SK-N-SH treated with all-trans-retinoic acid at 6 μM for 48 hours (cell line): ENCODE measurements around the gene CMIP.

Source experiments
- ATAC-seq: fragments of 200-7000 bp; cut with Tn5 transposase; 3 replicates; pipeline ENCODE4 v1.9.1; 2020; ENCODE audit warnings: mild to moderate bottlenecking, moderate library complexity
- ARNTL ChIP-seq: fragments of 450-650 bp; formaldehyde crosslinking; IDR thresholded peaks from 2 replicates; pipeline ENCODE4 v1.5.0; 2020; ENCODE audit warnings: low read depth, mild to moderate bottlenecking, moderate library complexity, borderline replicate concordance
- BACH2 ChIP-seq: fragments of 250-450 bp; sonication (Bioruptor Pico); IDR thresholded peaks from 2 replicates; pipeline ENCODE4 v1.9.0; 2021; ENCODE audit warnings: mild to moderate bottlenecking, borderline replicate concordance
- CREB5 ChIP-seq: fragments of 250-450 bp; sonication (Bioruptor Pico); IDR thresholded peaks from 2 replicates; pipeline ENCODE4 v1.5.1; 2020; ENCODE audit warnings: low read depth, mild to moderate bottlenecking, moderate library complexity
- CSDC2 ChIP-seq: fragments of 250-450 bp; sonication (Bioruptor Pico); IDR thresholded peaks from 2 replicates; pipeline ENCODE4 v1.5.0; 2020; ENCODE audit warnings: mild to moderate bottlenecking, moderate library complexity
- CSRNP3 ChIP-seq: fragments of 250-450 bp; sonication (Bioruptor Pico); IDR thresholded peaks from 2 replicates; pipeline ENCODE4 v1.5.1; 2021; ENCODE audit warnings: mild to moderate bottlenecking, moderate library complexity
- ESRRG ChIP-seq: fragments of 250-450 bp; sonication (Bioruptor Pico); IDR thresholded peaks from 2 replicates; pipeline ENCODE4 v1.6.1; 2021; ENCODE audit warnings: mild to moderate bottlenecking
- GLIS3 ChIP-seq: fragments of 250-450 bp; sonication (Bioruptor Pico); IDR thresholded peaks from 2 replicates; pipeline ENCODE4 v1.5.0; 2020; ENCODE audit warnings: mild to moderate bottlenecking, moderate library complexity
- PATZ1 ChIP-seq: fragments of 250-450 bp; sonication (Bioruptor Pico); IDR thresholded peaks from 2 replicates; pipeline ENCODE4 v1.8.0; 2020; ENCODE audit warnings: mild to moderate bottlenecking, moderate library complexity, borderline replicate concordance
- POU6F1 ChIP-seq: fragments of 250-450 bp; sonication (Bioruptor Pico); IDR thresholded peaks from 2 replicates; pipeline ENCODE4 v1.8.0; 2021; ENCODE audit warnings: low read depth, mild to moderate bottlenecking, moderate library complexity, borderline replicate concordance
- PPARA ChIP-seq: fragments of 250-450 bp; sonication (Bioruptor Pico); IDR thresholded peaks from 2 replicates; pipeline ENCODE4 v1.5.0; 2020; ENCODE audit warnings: mild to moderate bottlenecking, borderline replicate concordance
- SNAI2 ChIP-seq: fragments of 250-450 bp; sonication (Bioruptor Pico); IDR thresholded peaks from 2 replicates; pipeline ENCODE4 v1.5.0; 2020; ENCODE audit warnings: mild to moderate bottlenecking, moderate library complexity
- TCF4 ChIP-seq: fragments of 250-450 bp; sonication (Bioruptor Pico); IDR thresholded peaks from 2 replicates; pipeline ENCODE4 v1.8.0; 2021; ENCODE audit warnings: mild to moderate bottlenecking, moderate library complexity, borderline replicate concordance
- TOX ChIP-seq: fragments of 250-450 bp; sonication (Bioruptor Pico); IDR thresholded peaks from 2 replicates; pipeline ENCODE4 v1.8.0; 2021; ENCODE audit warnings: mild to moderate bottlenecking, moderate library complexity, borderline replicate concordance
- TSHZ2 ChIP-seq: fragments of 250-450 bp; sonication (Bioruptor Pico); IDR thresholded peaks from 2 replicates; pipeline ENCODE4 v1.5.0; 2020; ENCODE audit warnings: mild to moderate bottlenecking, moderate library complexity
- ZC3H10 ChIP-seq: fragments of 250-450 bp; sonication (Bioruptor Pico); IDR thresholded peaks from 2 replicates; pipeline ENCODE4 v1.5.1; 2021; ENCODE audit warnings: mild to moderate bottlenecking, moderate library complexity
- ZNF565 ChIP-seq: fragments of 450-650 bp; formaldehyde crosslinking; conservative IDR thresholded peaks from 2 replicates; pipeline ENCODE4 v1.5.0; 2020; ENCODE audit warnings: low read depth, mild to moderate bottlenecking, moderate library complexity
- ZNF70 ChIP-seq: fragments of 450-650 bp; formaldehyde crosslinking; IDR thresholded peaks from 2 replicates; pipeline ENCODE4 v1.5.0; 2020; ENCODE audit warnings: mild to moderate bottlenecking, moderate library complexity
- ZNF8 ChIP-seq: fragments of 450-650 bp; formaldehyde crosslinking; IDR thresholded peaks from 2 replicates; pipeline ENCODE4 v1.5.0; 2020; ENCODE audit warnings: mild to moderate bottlenecking, moderate library complexity

CMIP gene

GRCh38 chr16:81437865-81438264 is 6.7 kb upstream of the CMIP start:
- TF ChIP-seq CREB5, result no peak
- no peak for TF ChIP-seq PPARA (CRISPR knock-in tag)
- TF ChIP-seq TCF4 (CRISPR knock-in tag), result no peak
- no peak for TF ChIP-seq POU6F1 (CRISPR knock-in tag)
- no peak for TF ChIP-seq ZNF8 (CRISPR knock-in tag)
- no peak for TF ChIP-seq SNAI2 (CRISPR knock-in tag)
- no peak for TF ChIP-seq CSRNP3 (CRISPR knock-in tag)
- TF ChIP-seq CSDC2, result no peak
- TF ChIP-seq PATZ1 (CRISPR knock-in tag), result no peak
- no peak for TF ChIP-seq ARNTL (CRISPR knock-in tag)
- TF ChIP-seq ZNF565 (CRISPR knock-in tag), result no peak
- TF ChIP-seq BACH2, result no peak
- TF ChIP-seq ZC3H10, result no peak
- TF ChIP-seq GLIS3, result no peak
- TF ChIP-seq ESRRG (CRISPR knock-in tag), result no peak
- no peak for TF ChIP-seq TSHZ2 (CRISPR knock-in tag)
- no peak for TF ChIP-seq ZNF70 (CRISPR knock-in tag)
- TF ChIP-seq, all 23 proteins: peak for 0
- no peak for ATAC-seq

GRCh38 chr16:81440888-81441761 is 3.5 kb upstream of the CMIP start:
- TF ChIP-seq GLIS3 (no peak), TCF4 (CRISPR knock-in tag) (no peak), ZNF70 (CRISPR knock-in tag) (no peak), TOX (CRISPR knock-in tag) (no peak), POU6F1 (CRISPR knock-in tag) (no peak)
- no peak for ATAC-seq
